GM19463 (cell line): ENCODE measurements around the gene POU3F3.

Source experiments
- ATAC-seq: cut with Tn5 transposase; IDR thresholded peaks from one replicate; pipeline ENCODE4 v1.9.1; 2021; ENCODE audit warnings: mild to moderate bottlenecking, moderate library complexity; ENCODE audit not compliant: unreplicated experiment

The POU3F3 gene

GRCh38 chr2:104901037-104901881, 47.3 kb downstream of the POU3F3 start:
- no peak for ATAC-seq

GRCh38 chr2:104902317-104902716, 48.4 kb downstream of the POU3F3 start:
- no peak for ATAC-seq
